Measurements from ENCODE around the gene GTF2IRD1. TPM values are rescaled to one million over a fixed set of nuclear protein-coding genes. Genes with fewer than 3 reads are reported as not detected.

Gene GTF2IRD1
- total and polyA plus RNA-seq, 9 of the 15 experiments (the other 6 are each of a cell fraction or from before 2014, with no cell fraction given), result 9.1 to 30.2 (median 14.0) TPM

DNA sequence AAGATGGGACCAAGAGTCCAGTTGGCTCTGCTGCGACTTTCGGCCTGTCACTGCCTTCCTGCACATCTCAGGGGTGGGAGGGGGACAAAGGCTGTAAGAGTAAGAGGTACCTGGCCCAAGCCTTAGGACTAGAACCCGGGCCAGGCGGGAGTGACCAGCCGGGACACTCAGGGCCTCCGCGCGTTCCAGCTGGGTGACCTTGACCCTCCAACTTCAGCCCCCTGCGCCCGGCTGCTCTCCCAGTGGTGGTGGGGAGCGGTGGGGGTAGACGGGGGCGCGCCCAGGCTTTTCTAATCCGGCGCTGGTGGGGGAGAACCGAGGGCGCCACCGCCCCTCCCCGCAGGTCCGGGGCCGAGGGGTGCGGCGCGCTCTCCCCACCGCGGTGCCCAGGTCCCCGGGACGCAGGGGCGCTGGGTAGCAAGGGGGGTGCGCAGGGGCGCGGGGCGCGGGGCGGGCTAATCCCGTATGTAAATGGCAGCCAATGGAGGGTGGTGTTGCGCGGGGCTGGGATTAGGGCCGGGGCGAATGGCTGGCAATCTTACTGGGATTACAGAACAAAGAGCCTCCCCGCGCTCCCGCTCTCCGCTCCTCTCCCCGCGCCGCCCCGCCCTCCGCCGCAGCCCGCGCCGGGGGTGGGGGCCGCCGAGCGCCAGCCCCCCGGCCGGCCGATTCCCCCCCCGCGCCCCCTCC is at the start of gene GTF2IRD1 (continued):
- no peak for TF ChIP-seq ZFP30 (CRISPR knock-in tag; IDR thresholded peaks at IDR 0.05; ENCODE audit: borderline replicate concordance)
- TF ChIP-seq ZNF212 (CRISPR knock-in tag; IDR thresholded peaks at IDR 0.05), result 0 out of 2 replicates have a peak, but pooled peaks have one; percentile 24
- TF ChIP-seq ZSCAN32 (CRISPR knock-in tag; IDR thresholded peaks at IDR 0.05), result no peak
- 0 out of 2 replicates have a peak, but pooled peaks have one; percentile 25 for TF ChIP-seq MTA3 (IDR thresholded peaks at IDR 0.05; ENCODE audit: borderline replicate concordance)
- peak; percentile 61 for TF ChIP-seq HMGN3 (IDR thresholded peaks at IDR 0.05; ENCODE audit: borderline replicate concordance, extremely low read depth, insufficient read length, low read depth, low read length)
- no peak for TF ChIP-seq ILK (tag; IDR thresholded peaks at IDR 0.05; ENCODE audit: borderline replicate concordance, low read depth)
- TF ChIP-seq HNRNPH1 (optimal IDR thresholded peaks at IDR 0.05; ENCODE audit: low read depth, low read length), result no peak
- peak; percentile 59 to 73; a peak in 2 of 4 replicates for TF ChIP-seq MAZ (CRISPR knock-in tag; conservative IDR thresholded peaks at IDR 0.05 in 1 of 2, IDR thresholded peaks at IDR 0.05 in 1 of 2)
- no peak for TF ChIP-seq RAD21 (CRISPR knock-in tag; conservative IDR thresholded peaks at IDR 0.05 in 1 of 2, IDR thresholded peaks at IDR 0.05 in 1 of 2)

DNA sequence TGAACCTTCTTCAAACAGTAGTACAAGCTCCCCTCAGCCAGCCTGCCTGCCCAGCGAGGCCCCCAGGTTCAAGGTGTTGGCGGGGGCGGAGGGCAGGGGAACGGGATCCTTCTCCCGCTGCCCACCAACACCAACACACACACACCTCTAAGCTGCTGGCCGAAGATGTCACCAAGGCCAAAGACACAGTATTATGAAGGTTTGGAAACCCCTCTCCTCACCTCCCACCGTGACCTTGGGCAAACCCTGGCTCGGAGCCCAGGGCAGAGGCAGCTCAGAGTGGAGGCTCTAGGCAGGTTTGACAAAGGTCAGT is 49.4 kb upstream of the GTF2IRD1 start:
- Histone ChIP-seq H3K4me2 (ENCODE audit: insufficient read depth, low read length) (no peak overlapping the region), H3K9ac (ENCODE audit: insufficient read depth in 1 of 2, low read depth in 2 of 2, low read length in 2 of 2) (peak overlapping the region in 1 of 2 experiments; percentile 49; a peak in 1 of 4 replicates), H2AFZ (ENCODE audit: low read depth, low read length) (no peak overlapping the region), H3K9me1 (ENCODE audit: control insufficient read depth, insufficient read depth, low read length) (no peaks in the 10 kb centered on the region), H3K4me3 (no peak overlapping the region), H3K9me3 (replicated peaks; ENCODE audit: control insufficient read depth, insufficient read depth, low read depth, low read length) (no peaks in the 10 kb centered on the region), H4K20me1 (replicated peaks; ENCODE audit: control insufficient read depth, insufficient read depth, low read length) (no peaks in the 10 kb centered on the region; the same call in 1 of the 2 replicates), H3K36me3 (ENCODE audit: control insufficient read depth, insufficient read depth, low read length) (no peaks in the 10 kb centered on the region), H3K4me1 (replicated peaks in 1 of 2; ENCODE audit: control insufficient read depth in 2 of 2, insufficient read depth in 2 of 2, low read length in 2 of 2) (peaks cover 8 to 30% of the 10 kb centered on the region in 2 experiments), H3K27me3 (ENCODE audit: control insufficient read depth in 2 of 2, insufficient read depth in 2 of 2, low read length in 2 of 2) (peaks cover 0 to 19% of the 10 kb centered on the region in 2 experiments; a peak in 2 of 5 replicates), H3K27ac (ENCODE audit: extremely low read depth, low read depth, low read length) (no peak overlapping the region), H3K79me2 (ENCODE audit: control insufficient read depth, insufficient read depth, low read length) (no peaks in the 10 kb centered on the region)
- POLR2A ChIA-PET, result no interaction called here
- CTCF ChIA-PET (ENCODE audit: low intra/inter-chr PET ratio), result no interaction called here
- FAIRE-seq, result no peak
- intact Hi-C loops (cut with micrococcal nuclease) (loop anchor here (5.0 kb wide), 1 partner anchor 352 kb away; no protein-coding TSS in a partner anchor), in situ Hi-C loops (cut with MboI) (loop anchor here (5.0 to 25.0 kb wide), 4 partner anchors 197 to 633 kb away; no protein-coding TSS in a partner anchor)
- WGBS (ENCODE audit: insufficient coverage, low coverage, missing lambda C conversion rate), result 60% methylated on average over 6 of the region's 8 CpGs
- DNase-seq (ENCODE audit: extremely low read depth in 1 of 4, low spot score in 3 of 4), result peak in 1 of 4 experiments; percentile 11
- ATAC-seq, result no peak
- BruUV-seq (replicated peaks), result no TSS peak
- TF ChIP-seq CBFA2T2 (conservative IDR thresholded peaks at IDR 0.05) (no peak), TSC22D4 (tag; IDR thresholded peaks at IDR 0.05) (no peak), ZNF551 (CRISPR knock-in tag; IDR thresholded peaks at IDR 0.05) (no peak), RBM15 (IDR thresholded peaks at IDR 0.05; ENCODE audit: insufficient read depth, low read length) (no peak), PURB (CRISPR knock-in tag; IDR thresholded peaks at IDR 0.05; ENCODE audit: low read depth) (no peak)
- TF ChIP-seq, protein P1, sequence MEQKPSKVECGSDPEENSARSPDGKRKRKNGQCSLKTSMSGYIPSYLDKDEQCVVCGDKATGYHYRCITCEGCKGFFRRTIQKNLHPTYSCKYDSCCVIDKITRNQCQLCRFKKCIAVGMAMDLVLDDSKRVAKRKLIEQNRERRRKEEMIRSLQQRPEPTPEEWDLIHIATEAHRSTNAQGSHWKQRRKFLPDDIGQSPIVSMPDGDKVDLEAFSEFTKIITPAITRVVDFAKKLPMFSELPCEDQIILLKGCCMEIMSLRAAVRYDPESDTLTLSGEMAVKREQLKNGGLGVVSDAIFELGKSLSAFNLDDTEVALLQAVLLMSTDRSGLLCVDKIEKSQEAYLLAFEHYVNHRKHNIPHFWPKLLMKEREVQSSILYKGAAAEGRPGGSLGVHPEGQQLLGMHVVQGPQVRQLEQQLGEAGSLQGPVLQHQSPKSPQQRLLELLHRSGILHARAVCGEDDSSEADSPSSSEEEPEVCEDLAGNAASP (IDR thresholded peaks at IDR 0.05), result no peak
- TF ChIP-seq, protein P2, sequence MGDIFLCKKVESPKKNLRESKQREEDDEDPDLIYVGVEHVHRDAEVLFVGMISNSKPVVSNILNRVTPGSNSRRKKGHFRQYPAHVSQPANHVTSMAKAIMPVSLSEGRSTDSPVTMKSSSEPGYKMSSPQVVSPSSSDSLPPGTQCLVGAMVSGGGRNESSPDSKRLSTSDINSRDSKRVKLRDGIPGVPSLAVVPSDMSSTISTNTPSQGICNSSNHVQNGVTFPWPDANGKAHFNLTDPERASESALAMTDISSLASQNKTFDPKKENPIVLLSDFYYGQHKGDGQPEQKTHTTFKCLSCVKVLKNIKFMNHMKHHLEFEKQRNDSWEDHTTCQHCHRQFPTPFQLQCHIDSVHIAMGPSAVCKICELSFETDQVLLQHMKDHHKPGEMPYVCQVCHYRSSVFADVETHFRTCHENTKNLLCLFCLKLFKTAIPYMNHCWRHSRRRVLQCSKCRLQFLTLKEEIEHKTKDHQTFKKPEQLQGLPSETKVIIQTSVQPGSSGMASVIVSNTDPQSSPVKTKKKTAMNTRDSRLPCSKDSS (IDR thresholded peaks at IDR 0.05; ENCODE audit: low read depth, partially characterized antibody), result no peak
- TF ChIP-seq, protein P3, sequence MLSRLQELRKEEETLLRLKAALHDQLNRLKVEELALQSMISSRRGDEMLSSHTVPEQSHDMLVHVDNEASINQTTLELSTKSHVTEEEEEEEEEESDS (CRISPR knock-in tag; IDR thresholded peaks at IDR 0.05), result no peak
